Adrenal gland (tissue), 12 donors: ENCODE data around the gene NEUROG2. TPM values are rescaled to one million over a fixed set of nuclear protein-coding genes. Genes with fewer than 3 reads are reported as not detected.

Experiments used
- DNase-seq, 7 donors: peaks; one replicate each; pipeline ENCODE4 v3.0.0-alpha.2; 2019 to 2020
- H3K27ac ChIP-seq, 5 donors: fragments of 200-600 bp; sonication (generic) in 4 of 5; 1 replicate in 3 of 5; 2 replicates in 2 of 5; pipeline versions ENCODE4 v1.5.1 to v1.8.0; 2016 to 2020; ENCODE audit warnings: mild to moderate bottlenecking in 1 of 5
- H3K27me3 ChIP-seq: fragments of 200-600 bp; 2 replicates; pipeline ENCODE4 v1.8.0; 2021
- H3K36me3 ChIP-seq, 2 donors: fragments of 200-600 bp; replicated peaks in 1 of 2; 1 replicate in 1 of 2; 2 replicates in 1 of 2; pipeline versions ENCODE4 v1.5.1 to v1.8.0; 2018 to 2022
- H3K4me1 ChIP-seq, 2 donors: fragments of 200-600 bp; replicated peaks in 1 of 2; 1 replicate in 1 of 2; 2 replicates in 1 of 2; pipeline versions ENCODE4 v1.5.1 to v1.8.0; 2018 to 2021
- H3K4me3 ChIP-seq, 4 donors: fragments of 200-600 bp; sonication (generic) in 3 of 4; one replicate each; pipeline ENCODE4 v1.5.1; 2016 to 2018
- H3K9me3 ChIP-seq, 3 donors: fragments of 200-600 bp; sonication (generic) in 1 of 3; replicated peaks in 1 of 3; 1 replicate in 2 of 3; 2 replicates in 1 of 3; pipeline versions ENCODE4 v1.5.1 to v1.8.0; 2016 to 2021
- CTCF ChIP-seq, 6 experiments: fragments of 450-650 bp in 4 of 6; fragments of 200-600 bp in 2 of 6; sonication (generic) in 1 of 6; IDR thresholded peaks; 1 replicate in 5 of 6; 2 replicates in 1 of 6; pipeline versions ENCODE4 v1.5.1 to v1.8.0; 2016 to 2021; ENCODE audit warnings: antibody characterized with exemption in 6 of 6, mild to moderate bottlenecking in 2 of 6, moderate library complexity in 1 of 6
- POLR2A ChIP-seq, 2 donors: fragments of 450-650 bp; IDR thresholded peaks; one replicate each; pipeline ENCODE4 v1.6.1; 2017; ENCODE audit warnings: antibody characterized with exemption in 2 of 2, mild to moderate bottlenecking in 2 of 2, moderate library complexity in 1 of 2
- WGBS, 4 donors: extraction: QIAGEN DNeasy Blood & Tissue Kit in 2 of 4; methylation state at CpG; one replicate each; pipeline versions ENCODE4 v1.1.5 to v1.1.7; 2013 to 2017; 5-methylcytosine and 5-hydroxymethylcytosine counted together
- intact Hi-C, 2 donors: fragments of 100-400 bp; cut with DNase I; formaldehyde crosslinking; loops; one replicate each; pipeline versions ENCODE4 v1.14.1 to v1.15.0; 2022 to 2023
- polyA plus RNA-seq, 3 donors: library from polyadenylated mRNA; stranded (reverse); fragments of 200-250 nt in 2 of 3; fragments of 350-450 nt in 1 of 3; fragmentation: Illumina TruSeq in 1 of 3; extraction: RNeasy Lipid Tissue Mini Kit (QIAGEN cat#74804) in 1 of 3; gene quantifications; one replicate each; pipeline ENCODE4 v1.2.3, GENCODE V29; 2013 to 2014
- total RNA-seq, 9 donors: library from RNA; depleted of rRNA in 4 of 9; stranded (reverse); fragments of >200 nt in 4 of 9; fragments of 120-200 nt in 1 of 9; fragmentation: NEBNext Ultra II Directional in 1 of 9; extraction: Animal tissue kit (Norgen Biotek cat#: 25700) in 1 of 9; gene quantifications; one replicate each; pipeline versions ENCODE4 v1.1.0 to v1.2.4, GENCODE V29; 2013 to 2023
- donor health status: healthy with polysubstance abuse.
- donor health status: Bipolar disorder and iron deficiency.
- donor health status: DM: yes; HTN: yes; CAD: no.
- donor health status: DM: no; HTN: no; CAD: no.
- donor health status: DM: no; HTN: no; CAD: no.
- donor health status: DM: yes; HTN: yes; CAD: no.

NEUROG2 gene
- total and polyA plus RNA-seq, 12 donors: 0.06 TPM; not detected in 11

GRCh38 chr4:112513971-112514646 is 1.9 kb downstream of the NEUROG2 start:
- no peaks in the 10 kb centered on the region for H3K9me3 ChIP-seq
- intact Hi-C loops: no loop called here
- 5 to 9% (median 6%) methylated on average over 15 of the region's 15 CpGs for WGBS, 4 donors
- no peak overlapping the region for H3K27ac ChIP-seq
- peaks cover 24 to 37% of the 10 kb centered on the region in 2 donors for H3K4me1 ChIP-seq
- TF ChIP-seq POLR2A (IDR thresholded peaks at IDR 0.05) (no peak), CTCF (IDR thresholded peaks at IDR 0.05) (no peak)
- H3K36me3 ChIP-seq: no peaks in the 10 kb centered on the region
- H3K4me3 ChIP-seq: no peak overlapping the region
- DNase-seq: no peak
- H3K27me3 ChIP-seq: peaks cover 92% of the 10 kb centered on the region

GRCh38 chr4:112511803-112512118 is 4.2 kb downstream of the NEUROG2 start:
- intact Hi-C loops: no loop called here
- no peaks in the 10 kb centered on the region for H3K9me3 ChIP-seq
- 65 to 69% (median 65%) methylated on average over 4 of the region's 4 CpGs for WGBS, 4 donors
- no peak for DNase-seq
- H3K36me3 ChIP-seq: no peaks in the 10 kb centered on the region
- no peak overlapping the region for H3K27ac ChIP-seq
- peaks cover 87% of the 10 kb centered on the region for H3K27me3 ChIP-seq
- peaks cover 21 to 38% of the 10 kb centered on the region in 2 donors for H3K4me1 ChIP-seq
- TF ChIP-seq POLR2A (IDR thresholded peaks at IDR 0.05) (no peak), CTCF (IDR thresholded peaks at IDR 0.05) (no peak)
- H3K4me3 ChIP-seq: no peak overlapping the region

- no peak for DNase-seq
- WGBS, 4 donors: 30 to 40% (median 32%) methylated on average over 37 to 40 of the region's 40 CpGs
- intact Hi-C loops: no loop called here
- peaks cover 83% of the 10 kb centered on the region for H3K27me3 ChIP-seq
- peaks cover 16 to 33% of the 10 kb centered on the region in 2 donors for H3K4me1 ChIP-seq
- TF ChIP-seq POLR2A (IDR thresholded peaks at IDR 0.05) (no peak), CTCF (IDR thresholded peaks at IDR 0.05) (no peak)
- no peaks in the 10 kb centered on the region for H3K36me3 ChIP-seq
- no peaks in the 10 kb centered on the region for H3K9me3 ChIP-seq
- no peak overlapping the region for H3K27ac ChIP-seq
- no peak overlapping the region for H3K4me3 ChIP-seq
Observed at GRCh38 chr4:112511093-112511802, 4.7 kb downstream of the NEUROG2 start.

GRCh38 chr4:112510291-112511092 is 5.5 kb downstream of the NEUROG2 start:
- 4 to 11% (median 7%) methylated on average over 18 to 34 of the region's 34 CpGs for WGBS, 4 donors
- no peaks in the 10 kb centered on the region for H3K36me3 ChIP-seq
- DNase-seq: no peak
- H3K4me1 ChIP-seq: peaks cover 12 to 26% of the 10 kb centered on the region in 2 donors
- no peak overlapping the region for H3K4me3 ChIP-seq
- H3K9me3 ChIP-seq: no peaks in the 10 kb centered on the region
- H3K27me3 ChIP-seq: peaks cover 82% of the 10 kb centered on the region
- H3K27ac ChIP-seq: no peak overlapping the region
- TF ChIP-seq POLR2A (IDR thresholded peaks at IDR 0.05): no peak
- TF ChIP-seq CTCF (IDR thresholded peaks at IDR 0.05): no peak
- intact Hi-C loops: no loop called here
